SHP77 treated with DMSO at 0.1 percent for 48 hours (cell line): ENCODE data around the gene OPCML.

Experiments used
- DNase-seq: peaks from one replicate; lab custom pipeline; 2025; lab: John Stamatoyannopoulos, UW

OPCML gene

GRCh38 chr11:133072378-133072777 lies 459.9 kb downstream of the OPCML start:
- no peak for DNase-seq

GRCh38 chr11:133070791-133071190 lies 461.5 kb downstream of the OPCML start:
- DNase-seq, result no peak

GRCh38 chr11:133070021-133070713 lies 462.1 kb downstream of the OPCML start:
- DNase-seq, result no peak

- DNase-seq, result no peak
Measured at GRCh38 chr11:133065847-133066485, 466.3 kb downstream of the OPCML start.

- DNase-seq, result no peak
Measured at GRCh38 chr11:133064961-133065360, 467.3 kb downstream of the OPCML start.

GRCh38 chr11:133064152-133064877 lies 468.0 kb downstream of the OPCML start:
- DNase-seq, result peak; percentile 16

GRCh38 chr11:133058501-133058900 lies 473.8 kb downstream of the OPCML start:
- no peak for DNase-seq

- DNase-seq, result no peak
Measured at GRCh38 chr11:133053124-133053776, 479.1 kb downstream of the OPCML start.

GRCh38 chr11:133052537-133052936 lies 479.8 kb downstream of the OPCML start:
- DNase-seq, result no peak

GRCh38 chr11:133049244-133050019 lies 482.9 kb downstream of the OPCML start:
- no peak for DNase-seq

GRCh38 chr11:133048270-133048669 lies 484.0 kb downstream of the OPCML start:
- DNase-seq, result no peak

GRCh38 chr11:133047771-133048115 lies 484.6 kb downstream of the OPCML start:
- DNase-seq, result no peak

- DNase-seq, result no peak
Measured at GRCh38 chr11:133047036-133047770, 485.1 kb downstream of the OPCML start.

GRCh38 chr11:133046252-133046651 lies 486.0 kb downstream of the OPCML start:
- no peak for DNase-seq

- DNase-seq, result no peak
Measured at GRCh38 chr11:133041928-133042882, 490.1 kb downstream of the OPCML start.

- no peak for DNase-seq
Measured at GRCh38 chr11:133041181-133041580, 491.1 kb downstream of the OPCML start.

- no peak for DNase-seq
Measured at GRCh38 chr11:133040289-133040900, 491.9 kb downstream of the OPCML start.

GRCh38 chr11:133038850-133039249 lies 493.5 kb downstream of the OPCML start:
- no peak for DNase-seq

GRCh38 chr11:133034929-133035328 lies 497.4 kb downstream of the OPCML start:
- DNase-seq, result no peak

GRCh38 chr11:133029107-133029506 lies 503.2 kb downstream of the OPCML start:
- no peak for DNase-seq
